Upper lobe of right lung (tissue), 1 donor: ENCODE results near the gene SDR42E1. TPM values are rescaled to one million over a fixed set of nuclear protein-coding genes. Genes with fewer than 3 reads are reported as not detected.
"Not testable (repeated sequence)": the region's sequence is repeated elsewhere in the genome, so short reads cannot be mapped to it uniquely, and the experiment has no call there.

Experiments
- ATAC-seq: fragments of 200-7000 bp; cut with Tn5 transposase; one replicate; pipeline ENCODE4 v1.9.1; 2020; ENCODE audit warnings: mild to moderate bottlenecking, moderate library complexity
- DNase-seq: peaks from one replicate; pipeline ENCODE4 v3.0.0-alpha.2; 2020
- H3K27ac ChIP-seq: fragments of 200-600 bp; one replicate; pipeline ENCODE4 v1.8.0; 2022
- H3K27me3 ChIP-seq: fragments of 200-600 bp; one replicate; pipeline ENCODE4 v1.8.0; 2022; ENCODE audit warnings: mild to moderate bottlenecking
- H3K36me3 ChIP-seq: fragments of 200-600 bp; one replicate; pipeline ENCODE4 v1.8.0; 2022
- H3K4me1 ChIP-seq: fragments of 200-600 bp; one replicate; pipeline ENCODE4 v1.8.0; 2022
- H3K4me3 ChIP-seq: fragments of 200-600 bp; one replicate; pipeline ENCODE4 v1.8.0; 2022; ENCODE audit warnings: mild to moderate bottlenecking
- H3K9me3 ChIP-seq: fragments of 200-600 bp; one replicate; pipeline ENCODE4 v1.8.0; 2022
- CTCF ChIP-seq: fragments of 200-600 bp; IDR thresholded peaks from one replicate; pipeline ENCODE4 v1.8.0; 2022; ENCODE audit warnings: antibody characterized with exemption
- intact Hi-C: fragments of 100-400 bp; cut with DNase I; formaldehyde crosslinking; loops from one replicate; pipeline ENCODE4 v1.11.0; 2022
- total RNA-seq: library from RNA; stranded (reverse); fragmentation: NEBNext Ultra II Directional; extraction: Animal tissue kit (Norgen Biotek cat#: 25700); gene quantifications from one replicate; pipeline ENCODE4 v1.2.1, GENCODE V29; 2021
- donor health status: DM: no; HTN: yes; CAD: no; lungs with severe emphysema.

Gene SDR42E1
- total RNA-seq, 1 donor from 2014 or later: 6.5 TPM

GRCh38 chr16:81994485-81994884, 16.8 kb downstream of the SDR42E1 start:
- Histone ChIP-seq H3K4me3 (no peak overlapping the region), H3K27ac (no peak overlapping the region), H3K36me3 (no peaks in the 10 kb centered on the region), H3K4me1 (peaks cover 14% of the 10 kb centered on the region), H3K27me3 (no peaks in the 10 kb centered on the region), H3K9me3 (no peaks in the 10 kb centered on the region)
- intact Hi-C loops: no loop called here
- DNase-seq: no peak
- TF ChIP-seq CTCF: no peak
- no peak for ATAC-seq

GRCh38 chr16:81992859-81993258, 18.4 kb downstream of the SDR42E1 start:
- Histone ChIP-seq H3K4me3 (no peak overlapping the region), H3K9me3 (no peaks in the 10 kb centered on the region), H3K27me3 (no peaks in the 10 kb centered on the region), H3K36me3 (no peaks in the 10 kb centered on the region), H3K4me1 (peaks cover 12% of the 10 kb centered on the region), H3K27ac (no peak overlapping the region)
- ATAC-seq (no peak), DNase-seq (no peak)
- TF ChIP-seq CTCF: no peak
- intact Hi-C loops: no loop called here

GRCh38 chr16:81987706-81988105, 23.6 kb downstream of the SDR42E1 start:
- H3K36me3 ChIP-seq: no peaks in the 10 kb centered on the region
- no peak overlapping the region for H3K27ac ChIP-seq
- no peak for ATAC-seq
- H3K9me3 ChIP-seq: no peaks in the 10 kb centered on the region
- no peak overlapping the region for H3K4me3 ChIP-seq
- TF ChIP-seq CTCF: no peak
- intact Hi-C loops: no loop called here
- no peaks in the 10 kb centered on the region for H3K4me1 ChIP-seq
- H3K27me3 ChIP-seq: no peaks in the 10 kb centered on the region
- DNase-seq: no peak

GRCh38 chr16:81987121-81987520, 24.1 kb downstream of the SDR42E1 start:
- Histone ChIP-seq H3K4me3 (no peak overlapping the region), H3K27me3 (no peaks in the 10 kb centered on the region), H3K9me3 (no peaks in the 10 kb centered on the region), H3K27ac (no peak overlapping the region), H3K36me3 (no peaks in the 10 kb centered on the region), H3K4me1 (no peaks in the 10 kb centered on the region)
- TF ChIP-seq CTCF: no peak
- DNase-seq (no peak), ATAC-seq (no peak)
- intact Hi-C loops: no loop called here

GRCh38 chr16:81977335-81977942, 33.8 kb downstream of the SDR42E1 start:
- H3K36me3 ChIP-seq, DNase-seq, H3K27ac ChIP-seq, H3K4me3 ChIP-seq, H3K9me3 ChIP-seq, H3K4me1 ChIP-seq, H3K27me3 ChIP-seq, intact Hi-C loops, ATAC-seq: not testable (repeated sequence)

GRCh38 chr16:81975637-81976036, 35.6 kb downstream of the SDR42E1 start:
- ATAC-seq: no peak
- Histone ChIP-seq H3K9me3 (peaks cover 5% of the 10 kb centered on the region), H3K4me1 (no peaks in the 10 kb centered on the region), H3K27me3 (no peaks in the 10 kb centered on the region), H3K27ac (no peak overlapping the region), H3K4me3 (no peak overlapping the region), H3K36me3 (no peaks in the 10 kb centered on the region)
- intact Hi-C loops: no loop called here
- TF ChIP-seq CTCF: no peak
- no peak for DNase-seq
